Measurements from ENCODE around the gene SLC25A2.
"Not testable (repeated sequence)": the region's sequence is repeated elsewhere in the genome, so short reads cannot be mapped to it uniquely, and the experiment has no call there.

Gene SLC25A2

GRCh38 chr5:141303756-141304155, at the start of gene SLC25A2:
Gene SLC25A2 (minus strand): TSS chr5:141304049. CDS start chr5:141303865, 184 bp downstream.
- DNase-seq = no peak

GRCh38 chr5:141351591-141351990, 47.7 kb upstream of the SLC25A2 start:
- DNase-seq = no peak

GRCh38 chr5:141349917-141350619, 46.2 kb upstream of the SLC25A2 start, which contains the start of gene PCDHGB1:
Gene PCDHGB1 (plus strand): TSS chr5:141350099. CDS start chr5:141350261, 162 bp downstream.
- peak; percentile 22 to 49 for DNase-seq

- not testable (repeated sequence) for DNase-seq
Observed at GRCh38 chr5:141346017-141346416, 42.2 kb upstream of the SLC25A2 start.

- DNase-seq = no peak
Observed at GRCh38 chr5:141345327-141345726, 41.5 kb upstream of the SLC25A2 start.

GRCh38 chr5:141343953-141344463, 40.2 kb upstream of the SLC25A2 start:
- no peak for DNase-seq

GRCh38 chr5:141343242-141343952, 39.5 kb upstream of the SLC25A2 start, which contains the start of gene PCDHGA3:
Gene PCDHGA3 (plus strand): TSS chr5:141343829. CDS start chr5:141344034, 205 bp downstream.
- peak in 1 of 2 donors; percentile 20 for DNase-seq

GRCh38 chr5:141342773-141343172, 38.9 kb upstream of the SLC25A2 start:
- no peak for DNase-seq

GRCh38 chr5:141340781-141341354, 37.0 kb upstream of the SLC25A2 start:
- not testable (repeated sequence) for DNase-seq

GRCh38 chr5:141338538-141339306, 34.9 kb upstream of the SLC25A2 start, which contains the start of gene PCDHGA2:
Gene PCDHGA2 (plus strand): TSS chr5:141338760.
- DNase-seq = no peak

- not testable (repeated sequence) for DNase-seq
Observed at GRCh38 chr5:141332571-141332970, 28.7 kb upstream of the SLC25A2 start.

- DNase-seq = peak in 1 of 2 donors; percentile 35
Observed at GRCh38 chr5:141330299-141331080, 26.6 kb upstream of the SLC25A2 start, which contains the start of gene PCDHGA1. Gene PCDHGA1 (plus strand): TSS chr5:141330514.

GRCh38 chr5:141328231-141328630, 24.4 kb upstream of the SLC25A2 start:
- DNase-seq = no peak

GRCh38 chr5:141326088-141326854, 22.4 kb upstream of the SLC25A2 start:
- peak; percentile 69 to 77 for DNase-seq

- no peak for DNase-seq
Observed at GRCh38 chr5:141322261-141322660, 18.4 kb upstream of the SLC25A2 start.

GRCh38 chr5:141320225-141321169, 16.6 kb upstream of the SLC25A2 start, which contains the start of gene TAF7:
Gene TAF7 (minus strand): TSS chr5:141320784. CDS start chr5:141320044, 740 bp downstream.
- DNase-seq = peak; percentile 94 to 95

- DNase-seq = no peak
Observed at GRCh38 chr5:141319699-141320098, 15.8 kb upstream of the SLC25A2 start.

- DNase-seq = no peak
Observed at GRCh38 chr5:141319202-141319601, 15.4 kb upstream of the SLC25A2 start.

GRCh38 chr5:141316963-141317362, 13.1 kb upstream of the SLC25A2 start:
- not testable (repeated sequence) for DNase-seq

Measured in CD4-positive, alpha-beta T cell treated with Interferon alpha-2 for 1 hour (primary cell).